Trophoblast cell (in vitro differentiated cells and primary cell): ENCODE results near the gene KIF6.
"Not testable (repeated sequence)": the region's sequence is repeated elsewhere in the genome, so short reads cannot be mapped to it uniquely, and the experiment has no call there.

Experiments used
- DNase-seq, 2 donors: peaks; one replicate each; pipeline ENCODE4 v3.0.0-alpha.2; 2016
- H2AFZ ChIP-seq: 2 replicates; pipeline ENCODE4 v1.6.1; 2013; ENCODE audit warnings: low read length, moderate library complexity, mild to moderate bottlenecking; ENCODE audit not compliant: insufficient read depth, poor library complexity
- H2AK5ac ChIP-seq: 2 replicates; pipeline ENCODE4 v1.6.1; 2013; ENCODE audit warnings: mild to moderate bottlenecking, low read length
- H2BK120ac ChIP-seq: 2 replicates; pipeline ENCODE4 v1.6.1; 2013; ENCODE audit warnings: low read length, mild to moderate bottlenecking, moderate library complexity; ENCODE audit not compliant: insufficient read depth, poor library complexity
- H2BK12ac ChIP-seq: 2 replicates; pipeline ENCODE4 v1.6.1; 2013; ENCODE audit warnings: mild to moderate bottlenecking, low read length, moderate library complexity
- H2BK5ac ChIP-seq: 2 replicates; pipeline ENCODE4 v1.6.1; 2013; ENCODE audit warnings: low read length, low read depth, moderate library complexity, mild to moderate bottlenecking; ENCODE audit not compliant: poor library complexity
- H3K14ac ChIP-seq: 2 replicates; pipeline ENCODE4 v1.6.1; 2013; ENCODE audit warnings: mild to moderate bottlenecking, low read length
- H3K18ac ChIP-seq: 2 replicates; pipeline ENCODE4 v1.6.1; 2013; ENCODE audit warnings: mild to moderate bottlenecking, low read length
- H3K23ac ChIP-seq: 2 replicates; pipeline ENCODE4 v1.6.1; 2013; ENCODE audit warnings: low read length
- H3K27ac ChIP-seq: 2 replicates; pipeline ENCODE4 v1.5.1; 2013; ENCODE audit warnings: low read depth, mild to moderate bottlenecking, inconsistent platforms, low read length, moderate library complexity
- H3K27me3 ChIP-seq: 2 replicates; pipeline ENCODE4 v1.6.1; 2013; ENCODE audit warnings: inconsistent platforms, mild to moderate bottlenecking, low read length, moderate library complexity; ENCODE audit not compliant: insufficient read depth
- H3K36me3 ChIP-seq, 2 experiments: 1 replicate in 1 of 2; 2 replicates in 1 of 2; pipeline ENCODE4 v1.6.1; 2013; ENCODE audit warnings: low read length in 2 of 2, mild to moderate bottlenecking in 2 of 2, moderate library complexity in 1 of 2; ENCODE audit not compliant: insufficient read depth in 2 of 2, control insufficient read depth in 1 of 2
- H3K4ac ChIP-seq: 2 replicates; pipeline ENCODE4 v1.6.1; 2013; ENCODE audit warnings: low read depth, mild to moderate bottlenecking, low read length, moderate library complexity
- H3K4me1 ChIP-seq, 2 experiments: 1 replicate in 1 of 2; 2 replicates in 1 of 2; pipeline ENCODE4 v1.6.1; 2013; ENCODE audit warnings: low read length in 2 of 2, mild to moderate bottlenecking in 2 of 2, moderate library complexity in 1 of 2; ENCODE audit not compliant: insufficient read depth in 2 of 2, control insufficient read depth in 1 of 2
- H3K4me2 ChIP-seq: 2 replicates; pipeline ENCODE4 v1.6.1; 2013; ENCODE audit warnings: inconsistent platforms, mild to moderate bottlenecking, low read length, moderate library complexity
- H3K4me3 ChIP-seq: 2 replicates; pipeline ENCODE4 v1.5.1; 2013; ENCODE audit warnings: mild to moderate bottlenecking, low read depth, low read length, inconsistent platforms
- H3K79me1 ChIP-seq: one replicate; pipeline ENCODE4 v1.6.1; 2013; ENCODE audit warnings: low read length
- H3K79me2 ChIP-seq: 2 replicates; pipeline ENCODE4 v1.6.1; 2013; ENCODE audit warnings: low read length, mild to moderate bottlenecking; ENCODE audit not compliant: control insufficient read depth, insufficient read depth, poor library complexity
- H3K9ac ChIP-seq: 2 replicates; pipeline ENCODE4 v1.6.1; 2013; ENCODE audit warnings: mild to moderate bottlenecking, low read length
- H3K9me3 ChIP-seq: 2 replicates; pipeline ENCODE4 v1.6.1; 2013; ENCODE audit warnings: low read depth, mild to moderate bottlenecking, control low read depth, inconsistent platforms, low read length; ENCODE audit not compliant: insufficient read depth
- H4K12ac ChIP-seq: 2 replicates; pipeline ENCODE4 v1.6.1; 2013; ENCODE audit warnings: low read depth, mild to moderate bottlenecking, low read length, moderate library complexity
- H4K8ac ChIP-seq: 2 replicates; pipeline ENCODE4 v1.6.1; 2013; ENCODE audit warnings: low read depth, mild to moderate bottlenecking, low read length, moderate library complexity
- H4K91ac ChIP-seq: one replicate; pipeline ENCODE4 v1.6.1; 2013; ENCODE audit warnings: low read depth, mild to moderate bottlenecking, low read length, moderate library complexity
- WGBS: extraction: QIAGEN DNeasy Blood & Tissue Kit; methylation state at CpG from one replicate; pipeline ENCODE4 v1.1.7; 2013; ENCODE audit warnings: missing lambda C conversion rate; ENCODE audit not compliant: insufficient read length, insufficient coverage; ENCODE audit errors: extremely low coverage; 5-methylcytosine and 5-hydroxymethylcytosine counted together

Gene KIF6

DNA sequence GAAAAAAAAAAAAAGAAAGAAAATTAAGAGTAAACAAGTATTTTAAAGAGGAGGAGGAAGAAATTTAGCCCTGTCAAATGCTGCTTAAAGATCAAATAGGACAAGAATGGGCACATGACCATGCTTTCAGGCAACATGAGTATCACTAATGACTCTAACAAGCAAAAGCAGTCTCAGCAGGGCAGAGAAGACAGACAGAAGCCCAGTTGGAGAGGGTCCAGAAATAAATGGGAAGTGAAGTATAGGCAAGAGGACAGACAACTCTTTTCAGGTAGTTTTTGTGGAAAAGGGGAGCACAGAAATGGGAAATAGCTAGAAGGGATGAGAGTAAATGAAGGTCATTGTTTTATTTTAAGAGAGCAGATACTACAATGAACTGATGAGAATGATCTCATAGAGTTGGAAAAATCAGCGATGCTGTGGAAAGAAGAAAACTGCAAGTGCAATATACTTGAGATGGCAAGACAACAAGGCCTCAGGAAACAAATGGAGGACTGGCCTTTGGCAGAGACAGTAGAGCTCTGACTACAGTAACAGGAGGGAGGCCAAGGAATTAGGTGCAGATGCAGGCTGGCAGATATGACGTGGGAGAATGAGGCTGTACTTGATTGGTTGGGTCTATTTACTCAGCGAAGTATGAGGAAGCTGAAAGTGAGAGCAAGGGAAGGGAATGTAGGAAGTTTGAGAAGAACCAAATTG lies 40.3 kb downstream of the KIF6 start:
- Histone ChIP-seq H3K4ac (no peak overlapping the region), H2BK5ac (no peak overlapping the region), H3K14ac (no peak overlapping the region), H4K12ac (no peak overlapping the region), H3K27ac (no peak overlapping the region), H3K23ac (no peak overlapping the region), H3K9me3 (no peaks in the 10 kb centered on the region), H2AFZ (no peak overlapping the region), H2BK120ac (no peak overlapping the region), H2AK5ac (no peak overlapping the region), H3K79me1 (no peaks in the 10 kb centered on the region), H3K36me3 (no peaks in the 10 kb centered on the region), H4K8ac (no peak overlapping the region), H3K9ac (peak overlapping the region; percentile 27), H3K4me3 (no peak overlapping the region), H3K18ac (no peak overlapping the region), H3K4me1 (peaks cover 2% of the 10 kb centered on the region in 2 experiments), H4K91ac (no peak overlapping the region), H3K79me2 (no peaks in the 10 kb centered on the region), H3K27me3 (no peaks in the 10 kb centered on the region), H2BK12ac (no peak overlapping the region), H3K4me2 (no peak overlapping the region)
- WGBS: no CpG with 5 or more reads among the region's 3 CpGs
- DNase-seq: peak; percentile 84 to 91

GRCh38 chr6:39681674-39682121 lies 43.5 kb downstream of the KIF6 start:
- H3K18ac ChIP-seq: no peak overlapping the region

GRCh38 chr6:39678914-39679313 lies 46.3 kb downstream of the KIF6 start:
- WGBS: no CpG with 5 or more reads among the region's 2 CpGs
- Histone ChIP-seq H3K36me3 (no peaks in the 10 kb centered on the region), H4K8ac (no peak overlapping the region), H3K18ac (no peak overlapping the region), H3K9ac (no peak overlapping the region), H3K4ac (no peak overlapping the region), H3K14ac (no peak overlapping the region), H3K79me2 (no peaks in the 10 kb centered on the region), H2AK5ac (no peak overlapping the region), H3K79me1 (no peaks in the 10 kb centered on the region), H2AFZ (no peak overlapping the region), H3K27me3 (no peaks in the 10 kb centered on the region), H2BK5ac (no peak overlapping the region), H2BK12ac (no peak overlapping the region), H3K4me2 (no peak overlapping the region), H4K91ac (no peak overlapping the region), H3K4me3 (no peak overlapping the region), H3K4me1 (no peaks in the 10 kb centered on the region), H3K27ac (no peak overlapping the region), H2BK120ac (no peak overlapping the region), H3K9me3 (no peaks in the 10 kb centered on the region), H4K12ac (no peak overlapping the region), H3K23ac (no peak overlapping the region)
- DNase-seq: no peak

More at GRCh38 chr6:39681674-39682121, 43.5 kb downstream of the KIF6 start:
- no peak overlapping the region for H3K4me2 ChIP-seq
- no peaks in the 10 kb centered on the region for H3K79me1 ChIP-seq
- no peak overlapping the region for H2AFZ ChIP-seq
- no CpG with 5 or more reads among the region's 4 CpGs for WGBS
- H3K4me3 ChIP-seq: no peak overlapping the region
- no peak overlapping the region for H4K12ac ChIP-seq
- no peak overlapping the region for H3K9ac ChIP-seq
- H3K4ac ChIP-seq: no peak overlapping the region
- no peak overlapping the region for H3K23ac ChIP-seq
- H3K36me3 ChIP-seq: no peaks in the 10 kb centered on the region
- H2BK120ac ChIP-seq: no peak overlapping the region
- no peak overlapping the region for H4K8ac ChIP-seq
- H3K9me3 ChIP-seq: no peaks in the 10 kb centered on the region
- H3K27me3 ChIP-seq: no peaks in the 10 kb centered on the region
- H3K27ac ChIP-seq: no peak overlapping the region
- DNase-seq: peak in 1 of 2 donors; percentile 43
- H2AK5ac ChIP-seq: no peak overlapping the region
- no peak overlapping the region for H3K14ac ChIP-seq
- H3K79me2 ChIP-seq: no peaks in the 10 kb centered on the region
- no peak overlapping the region for H4K91ac ChIP-seq
- H2BK5ac ChIP-seq: no peak overlapping the region
- H2BK12ac ChIP-seq: no peak overlapping the region
- peaks cover 2% of the 10 kb centered on the region in 2 experiments for H3K4me1 ChIP-seq

DNA sequence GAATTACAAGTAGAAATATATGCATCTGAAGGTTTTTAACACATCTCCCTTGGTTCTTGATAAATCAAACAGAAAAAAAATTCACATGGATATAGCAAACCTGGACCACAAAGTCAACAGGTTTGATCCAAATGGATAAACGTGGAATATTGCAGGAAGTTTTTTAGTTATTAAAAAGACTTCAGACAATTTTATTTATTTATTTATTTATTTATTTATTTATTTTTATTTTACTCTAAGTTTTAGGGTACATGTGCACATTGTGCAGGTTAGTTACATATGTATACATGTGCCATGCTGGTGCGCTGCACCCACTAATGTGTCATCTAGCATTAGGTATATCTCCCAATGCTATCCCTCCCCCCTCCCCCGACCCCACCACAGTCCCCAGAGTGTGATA lies 47.9 kb downstream of the KIF6 start:
- H4K8ac ChIP-seq, H2AK5ac ChIP-seq, H2BK12ac ChIP-seq, H2AFZ ChIP-seq, H3K4me3 ChIP-seq, H3K23ac ChIP-seq, H4K91ac ChIP-seq, H3K4me2 ChIP-seq, H4K12ac ChIP-seq, H3K4me1 ChIP-seq, H2BK5ac ChIP-seq, H3K36me3 ChIP-seq, H3K4ac ChIP-seq, H3K14ac ChIP-seq, H3K27me3 ChIP-seq, H3K18ac ChIP-seq, H2BK120ac ChIP-seq, H3K79me1 ChIP-seq, H3K9ac ChIP-seq, H3K27ac ChIP-seq, DNase-seq, H3K79me2 ChIP-seq, H3K9me3 ChIP-seq: not testable (repeated sequence)
- no CpG with 5 or more reads among the region's 3 CpGs for WGBS
